ENCODE results near the gene GID8. TPM values are rescaled to one million over a fixed set of nuclear protein-coding genes. Genes with fewer than 3 reads are reported as not detected.

Gene GID8
- total RNA-seq, 1 donor from 2014 or later: 19.3 TPM

- DNase-seq (ENCODE audit: low spot score) (no peak), ATAC-seq (no peak)
Measured at GRCh38 chr20:62982124-62983075, 44.5 kb downstream of the GID8 start.

- ATAC-seq (no peak), DNase-seq (ENCODE audit: low spot score) (no peak)
Measured at GRCh38 chr20:62983210-62983609, 45.3 kb downstream of the GID8 start.

GRCh38 chr20:62984666-62985443 is 46.9 kb downstream of the GID8 start:
- no peak for DNase-seq (ENCODE audit: low spot score)
- ATAC-seq: no peak

DNA sequence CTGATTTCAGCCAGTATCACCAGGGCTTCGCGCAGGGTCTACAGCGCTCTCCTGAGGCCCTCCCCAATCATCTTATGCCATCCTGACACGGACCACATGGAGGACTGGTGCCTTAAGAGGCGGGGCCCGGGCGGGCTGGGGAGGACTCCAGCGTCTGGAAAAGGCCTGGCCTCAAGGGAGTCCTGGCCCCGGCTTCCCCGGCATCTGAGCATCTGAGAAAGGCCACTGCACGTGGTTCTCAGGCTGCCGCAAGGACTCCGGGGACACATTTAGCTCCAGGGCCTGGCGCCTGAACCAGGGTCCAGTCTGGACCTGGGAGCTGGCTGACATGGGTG is 47.5 kb downstream of the GID8 start:
- ATAC-seq (no peak), DNase-seq (ENCODE audit: low spot score) (no peak)

GRCh38 chr20:62986257-62986800 is 48.4 kb downstream of the GID8 start:
- ATAC-seq: no peak
- DNase-seq (ENCODE audit: low spot score): no peak

GRCh38 chr20:62987114-62987513 is 49.2 kb downstream of the GID8 start:
- no peak for ATAC-seq
- DNase-seq (ENCODE audit: low spot score): no peak

GRCh38 chr20:62989201-62989601 is 51.3 kb downstream of the GID8 start:
- DNase-seq (ENCODE audit: low spot score): no peak

DNA sequence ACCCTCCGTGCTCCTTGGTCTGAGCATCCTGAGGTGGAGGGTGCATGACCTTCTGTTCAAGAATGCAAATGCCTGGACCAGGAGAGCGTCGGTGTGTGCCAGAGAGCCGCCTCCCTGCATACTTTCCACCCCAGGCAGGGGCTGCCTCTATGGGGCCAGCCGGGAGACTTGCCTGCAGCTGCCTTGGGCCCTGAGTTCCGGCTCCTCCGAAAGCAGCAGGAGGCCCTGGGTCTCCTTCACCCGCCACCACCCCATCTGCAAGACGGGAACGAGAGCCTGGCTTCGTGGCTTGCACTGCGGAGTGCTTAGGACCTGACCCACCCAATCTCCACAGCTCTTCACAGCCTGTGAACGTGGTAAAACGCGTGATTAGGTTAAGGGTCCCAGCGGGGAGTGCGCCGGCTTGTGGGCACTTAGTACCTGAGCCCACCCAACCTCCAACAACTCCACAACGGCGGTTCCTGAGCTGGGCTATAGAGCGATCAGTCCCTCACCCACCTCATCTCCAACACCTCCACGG is 52.4 kb downstream of the GID8 start:
- no peak for DNase-seq (ENCODE audit: low spot score)
- ATAC-seq: no peak

More at GRCh38 chr20:62989201-62989601, 51.3 kb downstream of the GID8 start:
- ATAC-seq: no peak

- ATAC-seq: no peak
- DNase-seq (ENCODE audit: low spot score): no peak
Measured at GRCh38 chr20:62991196-62991807, 53.4 kb downstream of the GID8 start.

GRCh38 chr20:62991863-62992262 is 53.9 kb downstream of the GID8 start:
- no peak for ATAC-seq
- DNase-seq (ENCODE audit: low spot score): no peak

- no peak for ATAC-seq
- no peak for DNase-seq (ENCODE audit: low spot score)
Measured at GRCh38 chr20:62993856-62994494, 56.0 kb downstream of the GID8 start.

- DNase-seq (ENCODE audit: low spot score) (no peak), ATAC-seq (no peak)
Measured at GRCh38 chr20:62994869-62995281, 56.9 kb downstream of the GID8 start.

DNA sequence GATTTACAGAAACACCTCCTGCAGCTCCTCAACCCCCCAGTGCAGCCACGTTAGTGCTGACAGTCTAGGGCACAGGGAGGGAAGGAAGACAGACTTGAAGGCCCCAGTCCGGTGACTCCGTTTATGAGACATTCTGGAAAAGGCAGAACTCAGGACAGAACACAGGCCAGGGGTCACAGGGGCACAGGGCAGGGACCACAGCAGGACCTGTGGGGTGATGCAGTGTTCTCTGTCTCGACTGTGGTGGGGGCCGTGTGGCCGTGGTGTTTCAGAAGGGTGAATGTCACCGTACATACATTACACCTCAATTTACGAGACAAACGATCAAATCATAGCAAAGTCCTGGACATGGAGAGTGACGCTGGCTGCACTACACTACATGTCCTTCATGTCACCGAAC is 57.5 kb downstream of the GID8 start:
- ATAC-seq (no peak), DNase-seq (ENCODE audit: low spot score) (no peak)

DNA sequence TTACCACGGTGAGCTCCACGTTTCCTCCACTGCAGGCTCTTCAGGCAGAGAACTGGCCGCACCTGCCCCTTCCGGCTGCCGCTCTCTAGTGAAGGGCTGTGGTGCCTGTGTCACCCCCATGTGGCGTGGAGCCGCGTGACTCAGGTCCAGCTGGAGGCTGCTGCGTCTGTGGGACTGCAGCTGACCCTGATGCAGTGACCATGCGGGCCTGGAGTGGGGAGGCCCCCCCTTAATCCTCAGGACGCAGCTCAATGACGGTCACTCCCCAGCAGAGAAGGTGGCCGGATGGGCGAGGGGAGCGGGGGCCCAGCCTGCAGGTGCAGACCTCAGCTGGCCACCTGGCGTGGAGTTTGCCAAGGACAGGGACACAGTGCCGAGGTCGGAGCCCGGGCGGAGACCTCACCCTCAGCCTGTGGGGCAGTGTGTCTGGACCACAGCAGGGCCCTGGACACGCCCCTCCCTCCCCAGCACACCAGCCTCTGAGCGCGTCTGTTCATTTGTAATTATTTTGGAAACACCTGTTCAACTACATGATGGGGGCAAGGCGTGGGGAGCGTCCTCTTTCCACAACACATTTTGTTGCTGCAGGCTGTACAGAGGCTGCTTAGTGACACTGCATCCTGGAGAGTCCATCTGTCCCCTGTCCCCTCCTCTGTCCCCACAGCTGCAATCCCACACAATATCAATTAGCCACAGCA is 58.1 kb downstream of the GID8 start:
- DNase-seq (ENCODE audit: low spot score) (no peak), ATAC-seq (no peak)

DNA sequence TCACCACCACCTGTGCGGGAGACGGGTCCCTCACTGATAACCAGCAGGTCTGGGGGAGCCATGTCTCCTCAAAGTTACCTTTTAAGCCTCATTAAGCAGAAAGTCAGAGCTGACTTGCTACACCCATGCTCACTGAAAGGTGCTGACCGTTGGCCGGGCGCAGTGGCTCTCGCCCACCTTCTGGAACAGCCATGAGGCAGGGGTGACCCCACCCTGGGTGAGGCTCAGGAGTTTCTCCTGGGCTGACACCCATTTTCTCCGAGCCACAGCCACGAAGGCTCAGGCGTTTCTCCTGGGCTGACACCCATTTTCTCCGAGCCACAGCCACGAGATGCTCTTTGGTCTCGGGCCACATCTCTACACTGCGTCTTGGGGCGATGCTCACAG is 58.6 kb downstream of the GID8 start:
- DNase-seq (ENCODE audit: low spot score) (no peak), ATAC-seq (no peak)

DNA sequence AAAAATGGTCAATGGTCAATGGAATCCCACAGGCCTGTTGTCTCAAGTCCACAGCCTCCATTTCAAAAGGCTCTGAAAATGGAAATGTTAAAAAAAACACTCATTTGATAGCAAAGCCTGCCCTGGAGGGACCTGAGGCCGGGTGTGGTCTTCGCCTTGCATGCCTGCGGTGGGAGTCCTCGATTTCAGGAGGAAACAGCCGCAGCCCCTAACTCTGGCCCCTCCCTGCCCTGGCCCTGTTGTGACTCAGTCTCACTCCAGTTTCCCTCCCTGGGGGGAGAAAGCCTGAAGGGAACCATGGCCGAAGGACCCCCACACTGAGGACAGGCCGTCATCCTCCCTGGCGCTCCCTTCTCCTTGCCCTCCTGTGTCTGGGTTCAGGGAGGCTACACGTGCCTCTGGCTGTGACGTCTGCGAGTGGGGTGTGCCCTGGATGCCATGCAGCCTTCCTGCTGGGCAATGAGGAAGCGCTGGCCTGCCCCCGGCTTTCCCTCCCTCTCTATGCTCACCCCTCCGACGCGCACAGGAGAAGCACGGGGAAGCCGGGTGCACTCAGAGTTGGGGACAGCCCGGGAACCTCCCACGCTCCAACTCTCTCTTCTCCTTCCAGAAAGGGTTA is 59.6 kb downstream of the GID8 start:
- ATAC-seq (no peak), DNase-seq (ENCODE audit: low spot score) (no peak)
